ENCODE data around the gene STRN3.

STRN3 gene

DNA sequence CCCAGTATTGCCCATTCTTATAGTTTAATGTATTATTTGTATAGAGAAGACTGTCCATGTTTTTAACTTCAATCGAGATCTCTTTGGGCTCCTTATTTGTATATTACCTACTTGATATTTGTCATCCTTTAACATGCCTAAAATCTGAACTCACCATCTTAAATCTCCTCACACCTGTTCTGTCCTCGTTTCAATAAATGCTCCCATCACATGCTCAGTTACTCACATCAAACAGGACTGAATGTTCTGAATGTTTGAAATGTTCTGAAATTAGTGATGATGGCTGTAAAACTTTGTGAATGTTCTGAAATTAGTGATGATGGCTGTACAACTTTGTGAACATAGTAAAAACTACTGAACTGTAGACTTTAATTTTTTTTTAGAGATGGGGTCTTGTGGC is 117.4 kb downstream of the STRN3 start:
- Histone ChIP-seq H2BK12ac (ENCODE audit: low read length) (no peak overlapping the region), H2BK5ac (ENCODE audit: low read depth, low read length, poor library complexity) (no peak overlapping the region), H3K4me3 (ENCODE audit: low read depth, low read length) (no peak overlapping the region), H3K79me1 (ENCODE audit: low read length) (no peaks in the 10 kb centered on the region), H3K14ac (ENCODE audit: low read length) (no peak overlapping the region), H4K12ac (ENCODE audit: low read depth, low read length) (no peak overlapping the region), H2BK120ac (ENCODE audit: insufficient read depth, low read length, poor library complexity) (no peak overlapping the region), H4K91ac (ENCODE audit: low read depth, low read length) (no peak overlapping the region), H3K4ac (ENCODE audit: low read depth, low read length) (no peak overlapping the region), H3K4me2 (ENCODE audit: low read length) (no peak overlapping the region), H2AFZ (ENCODE audit: insufficient read depth, low read length, poor library complexity) (no peak overlapping the region), H3K27ac (ENCODE audit: low read depth, low read length) (no peak overlapping the region), H3K79me2 (ENCODE audit: control insufficient read depth, insufficient read depth, low read length, poor library complexity) (no peaks in the 10 kb centered on the region), H3K27me3 (ENCODE audit: insufficient read depth, low read length) (no peaks in the 10 kb centered on the region), H3K23ac (ENCODE audit: low read length) (no peak overlapping the region), H4K8ac (ENCODE audit: low read depth, low read length) (no peak overlapping the region), H3K9me3 (ENCODE audit: insufficient read depth, low read depth, low read length) (no peaks in the 10 kb centered on the region), H2AK5ac (ENCODE audit: low read length) (no peak overlapping the region), H3K36me3 (ENCODE audit: control insufficient read depth in 1 of 2, insufficient read depth in 2 of 2, low read length in 2 of 2) (peaks cover 8 to 14% of the 10 kb centered on the region in 2 experiments), H3K4me1 (ENCODE audit: control insufficient read depth in 1 of 2, insufficient read depth in 2 of 2, low read length in 2 of 2) (no peaks in the 10 kb centered on the region), H3K9ac (ENCODE audit: low read length) (no peak overlapping the region), H3K18ac (ENCODE audit: low read length) (no peak overlapping the region)
- no CpG with 5 or more reads among the region's 2 CpGs for WGBS (ENCODE audit: extremely low coverage, insufficient coverage, insufficient read length)
- DNase-seq = no peak

DNA sequence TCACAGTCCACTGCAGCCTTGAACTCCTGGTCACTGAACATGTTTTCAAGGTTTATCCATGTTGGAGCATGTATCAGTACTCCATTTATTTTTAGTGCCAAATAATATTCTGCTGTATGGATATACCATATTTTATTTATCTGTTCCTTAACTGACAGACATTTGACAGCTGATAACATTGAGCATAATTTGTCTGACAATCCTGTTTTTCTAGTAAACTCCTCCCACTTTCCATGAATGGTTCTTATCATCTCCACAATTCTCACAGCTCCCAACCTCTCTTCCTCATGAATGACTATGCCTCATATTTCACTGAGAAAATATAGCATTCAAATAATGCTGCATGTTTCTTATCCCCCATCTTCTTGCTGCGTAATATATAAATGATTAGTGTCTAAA is 118.5 kb downstream of the STRN3 start:
- H3K79me2 ChIP-seq (ENCODE audit: control insufficient read depth, insufficient read depth, low read length, poor library complexity) = no peaks in the 10 kb centered on the region
- WGBS (ENCODE audit: extremely low coverage, insufficient coverage, insufficient read length) = no CpG with 5 or more reads among the region's 1 CpG
- no peak overlapping the region for H2BK5ac ChIP-seq (ENCODE audit: low read depth, low read length, poor library complexity)
- no peak overlapping the region for H4K12ac ChIP-seq (ENCODE audit: low read depth, low read length)
- no peak overlapping the region for H2BK120ac ChIP-seq (ENCODE audit: insufficient read depth, low read length, poor library complexity)
- no peak overlapping the region for H3K9ac ChIP-seq (ENCODE audit: low read length)
- H4K8ac ChIP-seq (ENCODE audit: low read depth, low read length) = no peak overlapping the region
- H2AFZ ChIP-seq (ENCODE audit: insufficient read depth, low read length, poor library complexity) = no peak overlapping the region
- DNase-seq = no peak
- peaks cover 11 to 16% of the 10 kb centered on the region in 2 experiments for H3K36me3 ChIP-seq (ENCODE audit: control insufficient read depth in 1 of 2, insufficient read depth in 2 of 2, low read length in 2 of 2)
- no peak overlapping the region for H2BK12ac ChIP-seq (ENCODE audit: low read length)
- H3K18ac ChIP-seq (ENCODE audit: low read length) = no peak overlapping the region
- H3K4me3 ChIP-seq (ENCODE audit: low read depth, low read length) = no peak overlapping the region
- no peaks in the 10 kb centered on the region for H3K27me3 ChIP-seq (ENCODE audit: insufficient read depth, low read length)
- no peak overlapping the region for H2AK5ac ChIP-seq (ENCODE audit: low read length)
- no peak overlapping the region for H3K4me2 ChIP-seq (ENCODE audit: low read length)
- H3K4me1 ChIP-seq (ENCODE audit: control insufficient read depth in 1 of 2, insufficient read depth in 2 of 2, low read length in 2 of 2) = no peaks in the 10 kb centered on the region
- no peak overlapping the region for H3K14ac ChIP-seq (ENCODE audit: low read length)
- H3K79me1 ChIP-seq (ENCODE audit: low read length) = no peaks in the 10 kb centered on the region
- no peak overlapping the region for H4K91ac ChIP-seq (ENCODE audit: low read depth, low read length)
- H3K9me3 ChIP-seq (ENCODE audit: insufficient read depth, low read depth, low read length) = no peaks in the 10 kb centered on the region
- H3K23ac ChIP-seq (ENCODE audit: low read length) = no peak overlapping the region
- H3K4ac ChIP-seq (ENCODE audit: low read depth, low read length) = no peak overlapping the region
- H3K27ac ChIP-seq (ENCODE audit: low read depth, low read length) = no peak overlapping the region

DNA sequence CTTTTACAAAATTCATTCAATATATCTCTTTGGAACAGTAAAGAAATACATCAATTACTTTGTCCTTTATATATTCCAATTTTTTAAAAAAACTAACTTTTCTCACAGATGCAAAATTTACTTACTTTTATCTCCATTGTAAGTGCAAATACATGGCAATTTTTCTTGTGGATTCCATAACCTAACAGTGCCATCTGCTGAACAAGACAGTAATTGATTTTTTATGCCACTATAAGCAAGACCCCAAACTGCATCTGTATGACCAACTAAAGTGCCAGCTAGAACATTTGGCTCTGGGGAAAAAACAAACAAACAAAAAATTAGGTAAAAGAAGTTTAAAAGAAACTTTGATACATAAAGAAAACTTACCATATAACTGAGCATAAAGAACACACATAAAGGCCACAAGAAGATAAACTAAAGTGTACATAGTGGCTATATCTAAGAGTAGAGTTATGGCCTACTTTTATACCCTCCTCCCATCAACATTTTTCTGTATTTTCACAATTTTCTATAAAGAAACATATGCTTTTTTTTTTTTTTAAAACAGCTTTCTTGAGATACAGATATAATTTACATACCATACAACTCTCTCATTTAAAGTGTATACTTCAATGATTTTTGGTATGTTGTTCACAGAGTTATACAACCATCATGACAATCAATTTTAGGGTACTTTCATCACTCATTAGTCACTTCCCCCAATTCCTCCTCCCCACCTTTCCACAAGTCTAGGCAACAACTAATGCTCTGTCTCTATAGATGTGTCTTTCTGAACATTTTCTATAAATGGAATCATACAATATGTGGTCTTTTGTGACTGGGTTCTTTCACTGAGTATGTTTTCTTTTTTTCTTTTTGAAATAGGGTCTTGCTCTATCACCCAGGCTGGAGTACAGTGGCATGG is 119.2 kb downstream of the STRN3 start:
- Histone ChIP-seq H3K4ac (ENCODE audit: low read depth, low read length) (no peak overlapping the region), H3K27ac (ENCODE audit: low read depth, low read length) (no peak overlapping the region), H3K23ac (ENCODE audit: low read length) (no peak overlapping the region), H3K4me1 (ENCODE audit: control insufficient read depth in 1 of 2, insufficient read depth in 2 of 2, low read length in 2 of 2) (no peaks in the 10 kb centered on the region), H3K27me3 (ENCODE audit: insufficient read depth, low read length) (no peaks in the 10 kb centered on the region), H3K79me2 (ENCODE audit: control insufficient read depth, insufficient read depth, low read length, poor library complexity) (no peaks in the 10 kb centered on the region), H3K9ac (ENCODE audit: low read length) (no peak overlapping the region), H3K4me2 (ENCODE audit: low read length) (no peak overlapping the region), H4K8ac (ENCODE audit: low read depth, low read length) (no peak overlapping the region), H2BK120ac (ENCODE audit: insufficient read depth, low read length, poor library complexity) (no peak overlapping the region), H2BK12ac (ENCODE audit: low read length) (no peak overlapping the region), H2BK5ac (ENCODE audit: low read depth, low read length, poor library complexity) (no peak overlapping the region), H3K9me3 (ENCODE audit: insufficient read depth, low read depth, low read length) (no peaks in the 10 kb centered on the region), H4K12ac (ENCODE audit: low read depth, low read length) (no peak overlapping the region), H4K91ac (ENCODE audit: low read depth, low read length) (no peak overlapping the region), H3K14ac (ENCODE audit: low read length) (no peak overlapping the region), H3K79me1 (ENCODE audit: low read length) (no peaks in the 10 kb centered on the region), H3K4me3 (ENCODE audit: low read depth, low read length) (no peak overlapping the region), H3K18ac (ENCODE audit: low read length) (no peak overlapping the region), H2AK5ac (ENCODE audit: low read length) (no peak overlapping the region), H3K36me3 (ENCODE audit: control insufficient read depth in 1 of 2, insufficient read depth in 2 of 2, low read length in 2 of 2) (peaks cover 11 to 16% of the 10 kb centered on the region in 2 experiments), H2AFZ (ENCODE audit: insufficient read depth, low read length, poor library complexity) (no peak overlapping the region)
- DNase-seq = peak in 1 of 2 donors; percentile 43

- H3K4me2 ChIP-seq (ENCODE audit: low read length) = no peak overlapping the region
- peaks cover 5 to 7% of the 10 kb centered on the region in 2 experiments for H3K36me3 ChIP-seq (ENCODE audit: control insufficient read depth in 1 of 2, insufficient read depth in 2 of 2, low read length in 2 of 2)
- no peak overlapping the region for H3K4me3 ChIP-seq (ENCODE audit: low read depth, low read length)
- H3K79me1 ChIP-seq (ENCODE audit: low read length) = no peaks in the 10 kb centered on the region
- H2BK5ac ChIP-seq (ENCODE audit: low read depth, low read length, poor library complexity) = no peak overlapping the region
- no peak overlapping the region for H3K14ac ChIP-seq (ENCODE audit: low read length)
- no peaks in the 10 kb centered on the region for H3K27me3 ChIP-seq (ENCODE audit: insufficient read depth, low read length)
- H4K12ac ChIP-seq (ENCODE audit: low read depth, low read length) = no peak overlapping the region
- no peaks in the 10 kb centered on the region for H3K79me2 ChIP-seq (ENCODE audit: control insufficient read depth, insufficient read depth, low read length, poor library complexity)
- no CpG with 5 or more reads among the region's 2 CpGs for WGBS (ENCODE audit: extremely low coverage, insufficient coverage, insufficient read length)
- H2BK120ac ChIP-seq (ENCODE audit: insufficient read depth, low read length, poor library complexity) = no peak overlapping the region
- no peak overlapping the region for H2AK5ac ChIP-seq (ENCODE audit: low read length)
- H3K9ac ChIP-seq (ENCODE audit: low read length) = no peak overlapping the region
- no peak overlapping the region for H3K27ac ChIP-seq (ENCODE audit: low read depth, low read length)
- H2AFZ ChIP-seq (ENCODE audit: insufficient read depth, low read length, poor library complexity) = no peak overlapping the region
- no peak overlapping the region for H4K91ac ChIP-seq (ENCODE audit: low read depth, low read length)
- no peaks in the 10 kb centered on the region for H3K9me3 ChIP-seq (ENCODE audit: insufficient read depth, low read depth, low read length)
- no peaks in the 10 kb centered on the region for H3K4me1 ChIP-seq (ENCODE audit: control insufficient read depth in 1 of 2, insufficient read depth in 2 of 2, low read length in 2 of 2)
- H3K23ac ChIP-seq (ENCODE audit: low read length) = no peak overlapping the region
- no peak for DNase-seq
- H4K8ac ChIP-seq (ENCODE audit: low read depth, low read length) = no peak overlapping the region
- no peak overlapping the region for H2BK12ac ChIP-seq (ENCODE audit: low read length)
- no peak overlapping the region for H3K18ac ChIP-seq (ENCODE audit: low read length)
- H3K4ac ChIP-seq (ENCODE audit: low read depth, low read length) = no peak overlapping the region
Observed at GRCh38 chr14:30903285-30904124, 122.7 kb downstream of the STRN3 start.

Measured in trophoblast cell (in vitro differentiated cells and primary cell).